Activated CD4-positive, alpha-beta T cell treated with anti-CD3 and anti-CD28 coated beads, Interleukin-2, amount 50 U/mL, for 48 hours (primary cell): ENCODE data around the gene TSPY3.
"Not testable (repeated sequence)": the region's sequence is repeated elsewhere in the genome, so short reads cannot be mapped to it uniquely, and the experiment has no call there.

ENCODE experiments used
- DNase-seq, 2 experiments: peaks; one replicate each; pipeline ENCODE4 v3.0.0-alpha.2; 2020

The TSPY3 gene

GRCh38 chrY:9398121-9398520 is at the start of gene TSPY3:
Gene TSPY3 (plus strand): TSS chrY:9398421. CDS start chrY:9398467, 46 bp downstream.
- not testable (repeated sequence) for DNase-seq

GRCh38 chrY:9357497-9357896 is 40.7 kb upstream of the TSPY3 start, which contains the start of gene TSPY8:
Gene TSPY8 (plus strand): TSS chrY:9357797. CDS start chrY:9357843, 46 bp downstream.
- DNase-seq = not testable (repeated sequence)

GRCh38 chrY:9396527-9396926 is 1.7 kb upstream of the TSPY3 start:
- peak in 1 of 2 experiments; percentile 2 for DNase-seq
